Measurements from ENCODE around the gene SPI1. TPM values are rescaled to one million over a fixed set of nuclear protein-coding genes. Genes with fewer than 3 reads are reported as not detected.
A peak's percentile ranks its signal among the peaks of the same experiment; 100 is the strongest.

SPI1 gene
- total RNA-seq, 1 donor from 2014 or later: 15.5 TPM

- intact Hi-C loops (cut with DNase I): no loop called here
- peaks cover 19% of the 10 kb centered on the region for H3K4me1 ChIP-seq
- H3K4me3 ChIP-seq: no peak overlapping the region
- peak overlapping the region; percentile 83 for H3K27ac ChIP-seq
- no peaks in the 10 kb centered on the region for H3K36me3 ChIP-seq
- no peaks in the 10 kb centered on the region for H3K9me3 ChIP-seq
- no peak for DNase-seq (ENCODE audit: extremely low spot score in 2 of 2)
- H3K27me3 ChIP-seq: no peaks in the 10 kb centered on the region
- TF ChIP-seq CTCF (IDR thresholded peaks at IDR 0.05): no peak
- no peak for TF ChIP-seq POLR2A (IDR thresholded peaks at IDR 0.05)
- TF ChIP-seq POLR2AphosphoS5 (IDR thresholded peaks at IDR 0.05; ENCODE audit: insufficient read depth in 1 of 2, low read depth in 1 of 2): no peak
Observed at GRCh38 chr11:47393163-47394049, 15.1 kb upstream of the SPI1 start.

GRCh38 chr11:47392546-47393162 is 14.3 kb upstream of the SPI1 start:
- Histone ChIP-seq H3K9me3 (no peaks in the 10 kb centered on the region), H3K4me1 (peaks cover 21% of the 10 kb centered on the region), H3K36me3 (no peaks in the 10 kb centered on the region), H3K4me3 (no peak overlapping the region), H3K27ac (no peak overlapping the region), H3K27me3 (no peaks in the 10 kb centered on the region)
- intact Hi-C loops (cut with DNase I): no loop called here
- TF ChIP-seq POLR2AphosphoS5 (IDR thresholded peaks at IDR 0.05; ENCODE audit: insufficient read depth in 1 of 2, low read depth in 1 of 2) (no peak), POLR2A (IDR thresholded peaks at IDR 0.05) (no peak), CTCF (IDR thresholded peaks at IDR 0.05) (no peak)
- no peak for DNase-seq (ENCODE audit: extremely low spot score in 2 of 2)

- intact Hi-C loops (cut with DNase I): no loop called here
- H3K4me1 ChIP-seq: peaks cover 22% of the 10 kb centered on the region
- no peaks in the 10 kb centered on the region for H3K27me3 ChIP-seq
- no peak for DNase-seq (ENCODE audit: extremely low spot score in 2 of 2)
- H3K9me3 ChIP-seq: no peaks in the 10 kb centered on the region
- no peak overlapping the region for H3K27ac ChIP-seq
- no peak overlapping the region for H3K4me3 ChIP-seq
- TF ChIP-seq POLR2AphosphoS5 (IDR thresholded peaks at IDR 0.05; ENCODE audit: insufficient read depth in 1 of 2, low read depth in 1 of 2) (no peak), CTCF (IDR thresholded peaks at IDR 0.05) (no peak), POLR2A (IDR thresholded peaks at IDR 0.05) (no peak)
- no peaks in the 10 kb centered on the region for H3K36me3 ChIP-seq
Observed at GRCh38 chr11:47391711-47392432, 13.5 kb upstream of the SPI1 start.

GRCh38 chr11:47391077-47391583 is 12.8 kb upstream of the SPI1 start:
- DNase-seq (ENCODE audit: extremely low spot score in 2 of 2): no peak
- Histone ChIP-seq H3K27me3 (no peaks in the 10 kb centered on the region), H3K27ac (no peak overlapping the region), H3K4me3 (no peak overlapping the region), H3K36me3 (no peaks in the 10 kb centered on the region), H3K4me1 (peaks cover 22% of the 10 kb centered on the region), H3K9me3 (no peaks in the 10 kb centered on the region)
- intact Hi-C loops (cut with DNase I): no loop called here
- TF ChIP-seq POLR2AphosphoS5 (IDR thresholded peaks at IDR 0.05; ENCODE audit: insufficient read depth in 1 of 2, low read depth in 1 of 2): no peak
- no peak for TF ChIP-seq POLR2A (IDR thresholded peaks at IDR 0.05)
- TF ChIP-seq CTCF (IDR thresholded peaks at IDR 0.05): no peak

Data from vagina (tissue), 2 donors.